Activated CD8-positive, alpha-beta memory T cell treated with anti-CD3 and anti-CD28 coated beads for 36 hours (primary cell): ENCODE measurements around the gene HS3ST6. TPM values are rescaled to one million over a fixed set of nuclear protein-coding genes. Genes with fewer than 3 reads are reported as not detected.

Experiments used
- CTCF ChIA-PET: fragments of 350-600 bp; sonication (Branson Sonifier 250); formaldehyde crosslinking; loops from one replicate; lab custom pipeline; 2021; ENCODE audit warnings: antibody characterized with exemption; lab: Charles Lee
- POLR2A ChIA-PET: fragments of 350-600 bp; sonication (Branson Sonifier 250); formaldehyde crosslinking; loops from one replicate; lab custom pipeline; 2021; ENCODE audit warnings: antibody characterized with exemption; lab: Charles Lee
- total RNA-seq, 2 experiments: library from RNA; stranded (reverse); gene quantifications; one replicate each; pipeline ENCODE4 v1.2.3, GENCODE V29; 2021

Gene HS3ST6
- total RNA-seq, 2 experiments from 2014 or later = not detected

DNA sequence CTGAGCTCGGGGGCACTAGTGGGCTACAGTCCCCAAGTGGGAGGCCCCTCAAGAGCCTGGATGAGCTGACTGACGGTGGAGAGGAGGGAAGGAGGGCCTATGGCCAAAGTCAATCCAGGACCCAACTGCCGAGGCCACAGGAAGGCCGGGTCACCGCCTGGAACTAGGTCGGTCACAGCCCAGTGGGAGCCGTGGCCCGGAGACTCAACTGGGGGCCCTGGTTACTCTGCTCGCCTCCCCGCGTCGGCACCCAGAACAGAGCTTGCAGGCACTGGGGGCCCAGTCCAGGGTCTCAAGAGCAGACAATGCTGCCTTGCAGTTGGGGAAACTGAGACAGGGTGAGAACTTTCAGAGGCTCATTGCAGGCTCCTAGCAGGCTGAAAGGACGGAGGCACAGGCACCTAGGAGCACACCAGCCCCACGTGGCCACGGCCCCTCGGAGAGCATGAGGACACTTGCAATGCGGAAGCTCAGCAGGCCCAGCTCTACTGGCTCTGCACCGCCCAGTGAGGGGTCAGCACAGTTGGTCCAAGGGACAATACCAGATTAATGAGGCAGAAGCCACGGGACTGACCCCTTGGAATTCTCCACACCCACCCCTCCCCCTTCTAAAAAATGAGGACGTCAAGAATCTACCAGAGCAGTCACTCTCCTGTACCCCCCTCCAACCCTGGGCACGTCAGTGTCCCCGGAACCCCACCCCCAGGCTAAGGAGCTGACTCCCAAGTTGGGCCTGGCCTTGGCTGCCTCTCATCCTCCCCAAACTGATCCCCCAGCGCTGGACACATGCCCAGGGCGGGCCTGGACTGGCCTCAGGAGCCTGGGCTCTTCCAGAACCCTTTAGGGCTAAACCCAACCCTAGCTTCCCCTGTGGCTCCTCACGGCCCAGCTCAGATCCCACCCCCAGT is 2.2 kb downstream of the HS3ST6 start:
- CTCF ChIA-PET = no interaction called here
- POLR2A ChIA-PET = no interaction called here

DNA sequence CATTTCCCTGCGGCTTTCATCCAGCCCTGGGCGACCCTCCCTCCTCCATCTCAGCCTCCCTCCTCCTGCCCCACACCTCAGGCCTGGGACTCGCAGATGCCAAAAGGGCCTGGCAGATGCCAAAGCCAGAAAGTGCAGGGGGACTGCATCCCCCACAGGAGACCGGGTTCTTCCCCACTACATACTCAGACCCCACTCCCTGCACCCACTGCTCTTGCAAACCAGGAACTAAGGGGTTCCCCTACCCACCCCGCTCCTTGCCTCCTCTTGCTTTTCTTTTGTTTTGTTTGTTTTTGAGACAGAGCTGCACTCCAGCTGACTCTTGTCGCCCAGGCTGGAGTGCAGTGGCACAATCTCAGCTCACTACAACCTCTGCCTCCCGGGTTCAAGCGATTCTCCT is 3.2 kb downstream of the HS3ST6 start:
- ChIA-PET POLR2A (no interaction called here), CTCF (interaction anchor here (1.3 kb wide), 1 partner anchor 9 kb away, joined by 5 read pairs; no protein-coding TSS in a partner anchor)

DNA sequence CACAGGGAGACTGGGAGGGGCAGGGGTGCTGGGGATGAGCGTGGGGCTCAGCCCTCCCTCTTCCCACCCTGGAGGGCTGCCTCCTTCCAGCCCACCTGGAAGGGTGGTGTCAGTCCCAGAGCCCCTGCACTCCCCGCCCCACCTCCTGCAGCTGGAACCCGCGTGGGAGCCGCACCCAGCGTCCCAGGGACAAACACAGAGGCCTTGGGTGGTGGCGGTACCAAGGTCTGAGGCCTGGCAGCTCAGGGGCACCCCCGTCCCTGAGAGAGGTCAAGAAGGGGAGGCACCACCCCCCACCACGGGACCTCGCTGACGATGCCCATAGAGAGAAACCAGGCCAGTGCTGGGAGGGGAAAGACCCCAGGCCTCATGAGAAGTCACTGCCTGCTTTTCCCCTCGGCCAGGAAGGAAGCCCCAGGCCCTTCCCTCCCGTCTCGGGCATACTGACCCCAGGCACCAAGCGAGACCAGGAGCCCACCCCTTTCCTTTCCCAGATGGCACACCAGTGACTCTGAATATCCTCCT is 4.1 kb downstream of the HS3ST6 start:
- ChIA-PET CTCF (interaction anchor here (1.3 kb wide), 1 partner anchor 9 kb away, joined by 5 read pairs; no protein-coding TSS in a partner anchor), POLR2A (no interaction called here)

DNA sequence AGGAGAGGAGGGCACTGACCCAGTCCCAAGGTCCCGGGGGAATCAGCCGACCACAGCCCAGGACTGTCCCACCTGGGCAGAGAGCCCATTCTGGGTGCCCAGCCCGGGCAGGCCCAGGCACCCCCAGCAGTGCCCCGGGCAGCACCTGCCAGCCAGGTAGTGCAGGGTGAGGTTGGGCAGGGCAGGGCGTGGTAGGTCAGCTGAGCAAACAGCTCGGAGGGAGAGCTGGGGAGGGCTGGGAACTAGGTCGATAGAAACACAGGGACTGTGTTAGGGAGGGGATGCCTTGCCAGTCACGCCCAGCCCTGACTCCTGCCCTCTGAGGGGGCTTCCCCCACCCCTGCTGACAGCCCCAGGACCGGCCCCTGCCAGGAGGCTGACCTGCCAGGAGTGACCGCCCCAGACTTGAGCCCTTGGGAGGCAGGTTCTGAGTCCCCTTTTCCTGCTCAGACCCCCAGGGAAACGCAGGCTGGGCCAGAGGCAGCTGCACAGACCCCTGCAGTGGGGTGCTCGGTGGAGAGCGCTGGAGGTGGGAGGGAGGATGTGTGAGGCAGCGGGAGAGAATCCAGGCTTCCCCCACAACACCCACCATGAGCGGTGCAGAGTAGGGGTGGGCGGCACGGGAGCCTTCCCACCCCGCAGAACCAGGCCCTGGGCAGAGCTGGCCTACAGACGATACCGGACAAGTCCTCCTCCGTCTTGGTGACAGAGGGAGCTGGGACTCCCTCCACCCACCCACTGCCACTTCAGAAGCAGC is 4.7 kb downstream of the HS3ST6 start:
- ChIA-PET POLR2A (no interaction called here), CTCF (interaction anchor here (1.3 kb wide), 1 partner anchor 10 kb away, joined by 5 read pairs; no protein-coding TSS in a partner anchor)

DNA sequence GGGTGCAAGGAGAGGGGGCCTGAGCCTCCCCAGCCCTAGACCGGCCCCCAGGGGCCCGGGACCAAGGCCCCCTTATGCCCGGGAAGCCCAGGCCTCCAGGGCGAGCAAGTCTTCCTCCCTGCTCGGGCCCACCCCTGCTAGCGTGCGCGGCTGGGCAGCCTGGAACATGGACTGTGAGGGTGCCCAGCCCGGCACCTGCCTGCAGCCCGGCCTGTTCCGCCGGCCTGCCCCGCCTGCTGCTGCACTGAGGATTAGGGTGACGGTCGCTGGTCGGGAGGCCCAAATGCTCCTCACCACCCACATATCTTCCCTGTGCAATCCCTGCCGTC is 6.0 kb downstream of the HS3ST6 start:
- ChIA-PET CTCF (no interaction called here), POLR2A (no interaction called here)

DNA sequence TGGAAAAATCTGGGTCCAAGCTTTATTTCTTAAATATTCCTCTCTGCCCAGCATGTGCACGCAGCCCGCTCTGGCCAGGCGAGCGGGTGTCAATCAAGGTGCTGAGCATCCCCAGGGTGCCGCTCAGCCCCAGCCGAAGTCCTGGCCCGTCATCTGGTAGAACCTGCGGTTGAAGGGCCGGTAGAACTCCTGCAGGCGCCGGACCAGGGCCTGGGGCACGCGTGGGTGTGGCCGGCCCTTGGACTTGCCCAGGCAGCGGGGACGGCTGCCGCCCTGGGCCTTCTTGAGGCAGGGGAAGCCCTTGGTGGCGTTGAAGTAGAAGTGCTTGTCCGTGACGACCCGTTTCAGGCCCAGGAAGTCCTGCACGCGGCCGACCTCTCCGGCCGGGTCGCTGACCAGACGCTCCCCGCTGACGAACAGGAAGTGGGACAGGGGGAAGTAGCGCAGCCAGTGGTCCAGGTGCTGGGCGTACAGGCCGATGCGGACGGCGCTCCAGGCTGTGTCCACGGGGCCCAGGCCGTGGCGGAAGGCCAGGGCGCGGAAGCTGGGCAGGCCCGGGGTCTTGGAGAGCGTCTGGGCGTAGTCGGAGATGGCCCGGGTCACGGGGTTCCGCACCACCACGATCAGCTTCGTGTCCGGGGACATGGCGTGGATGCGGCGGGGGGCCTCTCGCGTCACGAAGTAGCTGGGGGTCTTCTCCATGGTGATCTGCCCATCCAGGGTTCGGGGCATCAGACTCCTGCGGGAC is 6.6 kb downstream of the HS3ST6 start:
- POLR2A ChIA-PET = no interaction called here
- CTCF ChIA-PET = no interaction called here

DNA sequence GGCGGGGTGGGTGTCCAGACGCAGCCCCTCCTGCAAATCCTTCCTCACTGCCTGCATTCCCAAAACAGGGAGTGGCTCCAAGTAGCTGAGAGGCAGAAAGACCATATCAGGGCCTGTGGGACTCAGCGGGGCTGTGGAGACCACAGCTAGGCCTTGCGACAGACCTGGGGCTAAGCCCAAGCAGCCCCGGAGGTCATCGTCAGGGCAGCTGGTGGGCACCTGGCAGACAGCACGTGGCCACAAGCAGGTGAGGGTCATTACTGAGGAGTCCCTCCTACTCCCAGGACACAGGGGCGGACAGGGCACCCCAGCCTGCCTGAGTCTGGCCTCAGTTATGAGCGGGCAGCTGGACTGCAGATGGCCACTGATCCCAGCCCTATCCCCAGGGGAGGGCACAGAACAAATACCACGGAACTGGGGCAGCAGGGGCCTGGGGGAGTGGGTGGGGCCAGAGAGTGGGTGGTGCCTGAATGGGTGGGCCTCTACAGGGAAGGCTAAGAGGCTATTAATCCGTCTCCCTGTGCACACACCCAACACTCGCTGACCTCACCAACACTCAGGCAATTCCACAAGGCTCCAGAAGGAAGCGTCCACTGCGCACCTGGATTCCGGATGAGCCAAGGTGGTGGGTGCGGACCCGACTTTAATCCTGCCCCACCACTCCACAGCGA is 8.5 kb downstream of the HS3ST6 start:
- POLR2A ChIA-PET = interaction anchor here (0.5 kb wide), 1 partner anchor 9 kb away, joined by 7 read pairs; no protein-coding TSS in a partner anchor
- CTCF ChIA-PET = no interaction called here

DNA sequence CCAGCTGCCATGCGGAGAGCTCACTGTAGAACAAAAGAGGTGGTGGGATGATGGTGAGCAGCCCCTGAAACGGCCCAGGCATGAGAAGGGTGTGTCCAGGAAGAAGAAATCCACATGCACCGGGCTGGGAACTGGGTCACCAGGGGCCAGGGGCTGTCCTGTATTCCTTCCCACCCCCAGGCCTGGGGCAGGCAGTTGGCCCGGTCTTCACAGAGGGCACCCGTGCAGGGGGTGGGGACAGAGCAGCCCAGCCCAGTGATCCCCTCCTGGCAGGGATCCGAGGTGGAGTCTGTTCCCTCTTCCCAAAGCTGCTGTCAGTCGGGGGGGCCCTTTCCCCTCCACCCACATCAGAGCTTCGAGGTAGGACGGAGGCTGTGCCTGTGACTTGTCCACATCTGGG is 9.2 kb downstream of the HS3ST6 start:
- ChIA-PET POLR2A (no interaction called here), CTCF (interaction anchor here (0.9 kb wide), 1 partner anchor 20 kb away, joined by 4 read pairs; no protein-coding TSS in a partner anchor)

DNA sequence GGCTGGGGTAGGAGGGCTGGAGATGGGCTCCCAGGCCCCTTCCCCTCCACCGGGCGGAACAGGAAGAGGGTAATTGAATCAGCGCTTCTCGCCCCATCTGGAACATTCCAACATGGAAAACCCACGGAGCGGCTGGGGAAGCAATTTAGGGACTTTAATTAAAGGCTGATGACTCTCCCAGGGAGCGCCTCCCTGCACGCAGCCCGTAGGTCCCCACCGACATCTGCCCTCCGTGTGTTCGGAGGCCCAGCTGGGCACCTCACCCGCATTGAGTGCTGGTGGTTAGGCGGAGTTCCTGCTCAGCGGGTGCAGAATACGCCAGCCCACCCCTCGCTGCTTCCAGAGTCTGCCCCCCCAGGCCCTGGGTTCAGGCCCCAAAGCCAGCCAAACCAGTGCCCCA is 10.0 kb downstream of the HS3ST6 start:
- POLR2A ChIA-PET = no interaction called here
- CTCF ChIA-PET = interaction anchor here (0.5 kb wide), 1 partner anchor 44 kb away, joined by 3 read pairs; no protein-coding TSS in a partner anchor

DNA sequence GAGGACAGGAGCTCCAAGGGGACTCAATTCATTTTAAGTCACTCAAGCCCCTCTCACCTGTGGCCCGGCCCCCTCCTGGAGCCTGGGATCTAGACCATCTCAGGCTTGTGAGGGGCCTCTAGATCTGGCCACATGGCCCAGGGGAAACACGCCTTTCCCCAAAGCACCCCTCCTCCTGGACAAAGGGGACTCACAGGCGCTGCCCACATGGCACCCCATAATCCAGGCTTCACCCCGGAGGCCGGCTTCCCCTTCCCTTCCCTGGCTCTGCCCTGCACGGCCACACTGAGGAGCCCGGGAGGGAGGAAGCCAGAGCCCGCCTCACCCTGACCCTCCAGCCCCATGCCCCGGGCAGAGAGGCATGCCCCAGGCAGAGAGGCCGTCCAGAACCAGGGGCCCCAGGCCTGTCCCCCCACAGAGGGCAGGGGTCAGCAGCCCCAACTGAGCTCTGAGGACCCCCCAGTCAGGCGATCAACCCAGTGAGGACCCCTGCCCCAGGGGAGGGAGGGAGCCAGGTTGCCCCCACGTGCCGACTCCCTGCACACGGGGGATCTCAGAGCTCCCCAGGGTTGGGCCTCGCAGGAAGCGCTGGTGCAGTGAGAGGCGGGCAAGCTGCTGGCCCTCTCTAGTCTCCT is 10.9 kb downstream of the HS3ST6 start:
- POLR2A ChIA-PET = no interaction called here

DNA sequence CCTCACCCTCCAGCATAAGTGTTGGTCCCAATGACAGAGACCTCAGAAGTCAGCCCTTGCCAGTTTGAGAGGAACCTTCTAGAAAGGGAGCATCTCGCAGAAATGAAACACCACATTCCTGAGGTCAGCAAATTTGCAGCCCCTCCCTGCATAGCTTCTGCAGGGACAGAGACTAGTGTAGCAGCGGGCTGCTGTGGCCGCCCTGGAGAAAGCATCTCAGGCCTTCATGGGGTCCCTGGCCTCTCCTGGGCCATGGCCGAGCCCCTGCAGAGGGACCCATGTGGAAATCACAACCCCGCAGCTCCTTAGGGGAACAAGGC is 11.4 kb downstream of the HS3ST6 start:
- ChIA-PET POLR2A (no interaction called here), CTCF (interaction anchor here (0.5 kb wide), 1 partner anchor 116 kb away, joined by 3 read pairs; no protein-coding TSS in a partner anchor)

More for the DNA sequence above, 10.9 kb downstream of the HS3ST6 start:
- CTCF ChIA-PET = interaction anchor here (0.5 kb wide), 1 partner anchor 115 kb away, joined by 3 read pairs; no protein-coding TSS in a partner anchor

DNA sequence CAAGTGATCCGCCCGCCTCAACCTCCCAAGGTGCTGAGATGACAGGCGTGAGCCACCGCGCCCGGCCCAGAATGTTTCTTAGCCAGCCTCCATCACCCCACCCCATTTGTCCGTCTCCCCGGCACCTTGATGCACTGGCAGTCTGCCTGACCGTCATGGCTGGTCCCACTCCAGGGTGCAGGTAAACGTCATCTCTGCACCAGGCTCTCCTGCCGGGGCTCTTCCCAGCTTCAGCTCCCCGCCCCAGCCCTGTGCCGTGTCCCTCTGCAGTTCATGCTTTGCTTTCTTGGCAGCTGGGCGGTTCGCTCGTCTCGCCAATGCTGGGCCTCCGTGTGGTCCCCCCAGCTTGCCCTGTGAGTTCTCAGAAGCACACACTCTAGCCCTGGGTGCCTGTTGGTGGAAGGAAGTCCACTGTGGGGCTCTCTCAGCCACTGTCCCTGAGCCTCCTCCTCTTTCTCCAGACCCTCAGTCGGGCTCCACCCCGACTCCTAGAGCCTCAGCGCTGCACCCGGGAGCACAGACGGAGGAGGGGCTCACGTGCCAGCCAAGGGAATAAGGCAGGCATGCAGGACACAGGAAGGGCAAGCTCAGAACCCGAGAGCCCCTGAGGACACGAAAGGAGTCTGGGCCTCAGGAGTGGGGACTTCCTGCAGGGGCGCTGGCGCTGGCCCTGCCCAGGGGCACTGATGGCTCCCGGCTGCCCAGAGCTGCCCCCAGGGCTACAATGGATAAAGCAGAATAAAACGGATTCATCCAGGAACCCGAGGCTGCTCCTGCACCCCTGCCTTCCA is 12.0 kb downstream of the HS3ST6 start:
- ChIA-PET POLR2A (no interaction called here), CTCF (interaction anchor here (0.5 to 1.1 kb wide), 2 partner anchors 116 to 155 kb away, joined by 3 read pairs; no protein-coding TSS in a partner anchor)

DNA sequence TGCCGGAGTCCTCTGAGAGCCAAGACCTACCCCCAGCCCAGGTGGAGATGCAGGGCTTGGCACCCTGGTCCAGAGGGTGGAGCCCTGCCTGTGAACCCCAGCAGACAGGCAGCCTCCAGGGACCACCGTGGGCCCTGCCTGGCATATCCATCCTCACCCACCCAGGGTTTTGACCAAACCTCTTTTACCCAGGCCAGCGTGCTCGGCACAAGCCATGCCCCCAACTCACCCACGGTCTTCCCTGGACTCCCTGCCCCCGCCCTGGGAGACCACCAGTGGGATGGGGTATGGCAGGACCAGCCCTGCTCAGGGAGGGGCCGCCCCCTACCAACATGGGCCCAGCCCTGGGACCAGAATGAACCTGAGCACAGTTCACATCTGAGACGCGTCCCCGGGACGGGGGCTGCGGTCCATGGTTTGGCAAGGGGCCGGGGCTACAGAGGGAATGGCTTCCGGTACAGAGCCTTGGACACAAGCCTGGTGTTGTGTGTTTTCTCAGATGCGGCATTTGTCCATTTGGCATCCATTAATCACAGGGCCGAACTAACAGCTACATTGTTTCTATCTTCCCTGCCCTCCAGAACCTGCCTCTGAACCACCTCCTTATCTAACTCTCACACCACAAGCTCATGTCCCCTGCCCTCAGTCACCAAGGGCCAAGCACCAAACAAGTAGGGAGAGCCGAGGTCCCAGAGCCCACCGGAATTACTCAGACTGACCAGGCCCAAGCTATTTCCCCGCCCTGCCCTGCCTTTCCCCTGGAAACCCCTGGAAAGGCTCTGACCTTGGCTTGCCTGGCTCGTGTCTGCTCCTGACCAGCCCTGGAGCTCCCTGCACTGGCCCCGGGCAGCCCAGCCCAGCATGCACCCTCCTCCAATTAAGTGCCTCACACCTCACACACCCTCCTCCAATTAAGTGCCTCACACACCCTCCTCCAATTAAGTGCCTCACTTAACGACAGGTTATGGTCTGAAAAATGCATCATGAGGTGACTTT is 14.1 kb downstream of the HS3ST6 start:
- ChIA-PET POLR2A (no interaction called here), CTCF (no interaction called here)

DNA sequence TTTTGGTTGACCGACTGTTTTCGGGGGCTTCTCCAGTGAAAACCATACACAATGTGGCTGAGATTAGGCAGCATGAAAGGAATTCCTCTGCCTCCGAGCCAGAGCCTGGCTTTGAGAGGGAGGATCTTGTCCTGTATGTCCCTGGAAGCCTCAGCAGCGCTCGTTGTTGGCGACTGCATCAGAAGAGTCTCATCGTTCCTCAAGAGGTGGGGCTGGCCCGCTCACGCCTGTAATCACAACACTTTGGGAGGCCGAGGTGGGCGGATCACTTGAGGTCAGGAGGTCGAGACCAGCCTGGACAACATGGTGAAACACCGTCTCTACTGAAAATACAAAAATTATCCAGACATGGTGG is 15.0 kb downstream of the HS3ST6 start:
- ChIA-PET POLR2A (no interaction called here), CTCF (no interaction called here)

DNA sequence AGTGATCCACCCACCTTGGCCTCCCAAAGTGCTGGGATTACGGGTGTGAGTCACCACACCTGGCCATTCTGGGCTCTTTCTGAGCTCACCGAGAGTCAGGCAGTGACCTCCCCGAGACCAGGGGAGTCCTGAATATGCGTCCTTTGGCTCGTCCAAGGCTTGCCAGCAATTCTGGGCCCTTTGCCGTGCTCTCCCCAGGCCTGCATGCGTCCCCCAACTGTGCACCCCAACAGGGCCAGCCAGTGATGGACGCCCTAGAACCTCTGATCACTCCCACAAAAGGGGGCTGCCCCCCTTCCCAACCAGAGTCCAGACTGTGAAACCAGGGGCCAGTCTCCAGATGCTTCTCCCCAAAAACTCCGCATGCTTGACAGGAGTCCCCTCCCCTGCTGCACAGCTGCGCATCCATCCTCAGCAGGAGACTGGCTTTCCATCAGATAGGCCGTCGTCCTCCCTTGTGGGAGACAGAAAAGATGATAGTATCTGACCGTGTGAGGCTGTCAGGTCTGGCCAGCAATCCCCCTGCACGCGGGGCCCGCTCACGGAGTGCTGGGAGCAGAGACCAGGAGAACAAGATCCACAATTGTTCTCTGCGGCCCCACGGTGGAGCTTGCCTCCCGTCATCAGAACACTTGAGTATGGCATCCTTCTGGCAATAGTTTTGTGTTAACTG is 15.5 kb downstream of the HS3ST6 start:
- ChIA-PET POLR2A (no interaction called here), CTCF (no interaction called here)

DNA sequence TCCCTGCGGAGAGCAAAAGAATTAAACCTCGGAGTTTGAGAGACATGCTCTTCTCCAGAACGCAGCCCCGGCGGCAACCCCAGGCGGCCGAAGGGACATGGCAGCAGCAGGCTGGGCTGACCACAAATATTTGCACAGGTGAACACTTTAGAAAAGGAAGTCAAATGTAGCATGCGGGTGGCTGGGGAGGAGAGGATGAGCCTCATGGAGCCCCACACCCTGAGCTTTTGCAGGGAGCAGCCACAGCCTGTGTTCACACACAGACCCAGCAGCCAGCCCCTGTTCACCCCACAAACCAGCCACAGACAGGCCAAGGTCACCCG is 17.8 kb downstream of the HS3ST6 start:
- CTCF ChIA-PET = no interaction called here
- POLR2A ChIA-PET = interaction anchor here (0.7 kb wide), 1 partner anchor 9 kb away, joined by 7 read pairs; no protein-coding TSS in a partner anchor
